ENCODE results near the gene LATS2.
"Not testable (repeated sequence)": the region's sequence is repeated elsewhere in the genome, so short reads cannot be mapped to it uniquely, and the experiment has no call there.

GRCh38 chr13:20948001-20948400, 113.4 kb downstream of the LATS2 start:
- not testable (repeated sequence) for TF ChIP-seq POLR2AphosphoS5 (IDR thresholded peaks at IDR 0.05; ENCODE audit: insufficient read depth in 1 of 2, low read depth in 1 of 2); POLR2A (IDR thresholded peaks at IDR 0.05); CTCF (IDR thresholded peaks at IDR 0.05)
